Coronary artery (tissue), 2 donors: Measurements from ENCODE around the gene RPS8.
A peak's percentile ranks its signal among the peaks of the same experiment; 100 is the strongest.
"Not testable (repeated sequence)": the region's sequence is repeated elsewhere in the genome, so short reads cannot be mapped to it uniquely, and the experiment has no call there.

Experiments
- DNase-seq: peaks from one replicate; pipeline ENCODE4 v3.0.0-alpha.2; 2017; ENCODE audit warnings: low spot score
- H3K27ac ChIP-seq, 2 donors: fragments of 200-600 bp; sonication (generic); one replicate each; pipeline ENCODE4 v1.5.1; 2016 to 2019
- H3K4me3 ChIP-seq: fragments of 200-600 bp; sonication (generic); 2 replicates; pipeline ENCODE4 v1.5.1; 2016; ENCODE audit warnings: mild to moderate bottlenecking, moderate library complexity
- TF ChIP-seq, protein P1 (sequence below): fragments of 200-600 bp; sonication (generic); IDR thresholded peaks from one replicate; pipeline ENCODE4 v1.5.1; 2019; ENCODE audit warnings: antibody characterized with exemption

RPS8 gene

DNA sequence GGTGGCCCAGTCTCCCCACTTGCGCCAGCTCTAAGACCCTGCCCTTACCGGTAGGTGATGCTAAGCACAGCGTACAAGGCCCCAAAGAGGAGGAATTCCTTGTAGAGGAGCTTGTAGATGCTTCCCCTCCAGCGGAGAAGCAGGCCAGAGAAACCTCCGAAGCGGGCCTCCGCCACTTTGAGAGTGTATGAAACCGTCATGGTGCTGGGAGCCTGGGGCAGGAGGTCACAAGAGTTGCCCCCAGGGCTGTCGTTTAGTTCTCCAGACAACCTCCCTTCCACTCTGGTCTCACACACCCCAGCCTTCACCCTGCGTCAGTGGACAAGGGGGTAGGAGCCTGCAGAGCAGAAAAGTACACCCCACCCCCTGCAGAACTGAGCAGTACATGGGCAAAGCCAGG is 12.2 kb downstream of the RPS8 start:
- peak overlapping the region in 1 of 2 donors; percentile 7 for H3K27ac ChIP-seq
- no peak overlapping the region for H3K4me3 ChIP-seq
- no peak for DNase-seq
- TF ChIP-seq, protein P1, sequence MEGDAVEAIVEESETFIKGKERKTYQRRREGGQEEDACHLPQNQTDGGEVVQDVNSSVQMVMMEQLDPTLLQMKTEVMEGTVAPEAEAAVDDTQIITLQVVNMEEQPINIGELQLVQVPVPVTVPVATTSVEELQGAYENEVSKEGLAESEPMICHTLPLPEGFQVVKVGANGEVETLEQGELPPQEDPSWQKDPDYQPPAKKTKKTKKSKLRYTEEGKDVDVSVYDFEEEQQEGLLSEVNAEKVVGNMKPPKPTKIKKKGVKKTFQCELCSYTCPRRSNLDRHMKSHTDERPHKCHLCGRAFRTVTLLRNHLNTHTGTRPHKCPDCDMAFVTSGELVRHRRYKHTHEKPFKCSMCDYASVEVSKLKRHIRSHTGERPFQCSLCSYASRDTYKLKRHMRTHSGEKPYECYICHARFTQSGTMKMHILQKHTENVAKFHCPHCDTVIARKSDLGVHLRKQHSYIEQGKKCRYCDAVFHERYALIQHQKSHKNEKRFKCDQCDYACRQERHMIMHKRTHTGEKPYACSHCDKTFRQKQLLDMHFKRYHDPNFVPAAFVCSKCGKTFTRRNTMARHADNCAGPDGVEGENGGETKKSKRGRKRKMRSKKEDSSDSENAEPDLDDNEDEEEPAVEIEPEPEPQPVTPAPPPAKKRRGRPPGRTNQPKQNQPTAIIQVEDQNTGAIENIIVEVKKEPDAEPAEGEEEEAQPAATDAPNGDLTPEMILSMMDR = no peak

DNA sequence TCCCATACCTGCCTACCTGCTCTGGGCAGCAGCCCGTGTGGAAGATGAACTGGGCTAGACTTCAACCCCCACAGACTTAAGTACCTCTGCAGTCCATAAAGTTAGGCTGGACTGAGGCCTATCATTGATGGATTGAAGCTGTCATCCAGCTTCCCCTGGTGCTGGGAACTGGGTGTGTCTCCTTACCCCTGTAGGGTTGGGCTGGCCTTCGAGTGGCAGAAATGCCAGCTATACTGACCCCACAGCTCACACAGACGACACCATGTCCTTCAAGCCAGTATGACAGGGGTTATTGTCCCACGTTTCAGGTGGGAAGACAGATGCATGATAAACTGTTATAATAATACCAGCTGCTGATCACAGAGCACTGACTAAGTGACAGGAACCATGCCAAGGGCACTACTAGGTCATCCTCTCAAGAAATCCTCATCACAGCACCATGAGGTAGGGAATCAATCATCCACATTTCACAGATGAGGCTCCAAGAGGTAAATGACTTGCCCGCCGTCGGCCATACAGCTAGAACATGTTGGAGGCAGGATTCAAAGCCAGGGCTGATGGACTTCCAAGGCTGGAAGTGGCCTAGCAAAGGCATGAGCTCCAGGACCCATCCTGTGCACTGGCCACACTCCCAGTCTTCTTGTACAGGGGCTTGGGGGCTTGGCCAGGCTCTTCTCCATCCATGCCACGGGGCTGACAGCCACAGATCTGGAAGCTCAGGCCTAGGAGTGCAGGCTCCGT is 12.9 kb downstream of the RPS8 start, which contains the start of gene BEST4:
TSS of gene BEST4 (minus strand) at position 51 of the 741 bp plus-strand sequence. CDS start 465 bp downstream, outside the sequence.
- Histone ChIP-seq H3K27ac (peak within 1 kb of the TSS in 1 of 2 donors; percentile 7), H3K4me3 (no peak within 1 kb of the TSS)
- DNase-seq = no peak
- TF ChIP-seq, protein P1 = no peak

DNA sequence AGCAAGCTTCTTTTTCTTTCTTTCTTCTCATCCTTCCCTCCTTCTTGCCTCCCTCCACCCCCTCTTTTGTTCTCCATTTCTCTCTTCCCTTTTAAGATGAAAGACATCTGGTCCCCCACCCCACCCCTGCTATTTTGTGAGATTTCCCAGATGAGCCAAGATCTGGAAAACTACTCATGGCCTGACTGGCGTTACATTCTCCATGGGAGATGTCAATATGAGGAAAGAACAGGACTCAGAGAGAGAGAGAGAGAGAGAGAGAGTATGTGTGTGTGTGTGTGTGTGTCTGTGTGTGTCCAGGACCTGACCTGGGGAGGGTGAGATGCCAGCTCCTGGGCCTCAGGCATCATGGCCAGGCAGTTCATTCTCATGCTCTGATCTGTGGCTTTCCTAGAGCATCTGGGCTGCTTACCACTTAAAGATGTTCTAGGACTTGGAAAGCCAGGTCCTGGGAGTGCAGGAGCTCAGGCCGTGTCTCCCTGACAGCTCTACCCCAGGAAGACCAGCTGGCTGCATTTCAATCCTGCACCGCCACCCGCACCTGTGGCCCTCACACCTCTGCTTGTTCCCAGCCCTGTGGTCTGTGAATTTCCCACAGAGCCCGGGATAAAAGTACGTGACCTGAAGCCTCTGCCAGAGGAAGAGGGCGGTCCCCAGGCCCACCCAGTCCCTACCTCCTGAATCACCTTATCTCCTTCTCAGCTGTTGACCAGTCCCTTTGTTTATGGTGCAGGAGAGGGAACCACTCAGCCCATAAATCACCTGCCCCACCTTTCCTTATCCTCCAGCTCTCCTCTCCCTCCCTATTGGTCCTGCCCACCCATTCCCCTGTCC is 15.8 kb downstream of the RPS8 start:
- TF ChIP-seq, protein P1 = no peak
- Histone ChIP-seq H3K4me3 (no peak overlapping the region), H3K27ac (no peak overlapping the region)
- no peak for DNase-seq

DNA sequence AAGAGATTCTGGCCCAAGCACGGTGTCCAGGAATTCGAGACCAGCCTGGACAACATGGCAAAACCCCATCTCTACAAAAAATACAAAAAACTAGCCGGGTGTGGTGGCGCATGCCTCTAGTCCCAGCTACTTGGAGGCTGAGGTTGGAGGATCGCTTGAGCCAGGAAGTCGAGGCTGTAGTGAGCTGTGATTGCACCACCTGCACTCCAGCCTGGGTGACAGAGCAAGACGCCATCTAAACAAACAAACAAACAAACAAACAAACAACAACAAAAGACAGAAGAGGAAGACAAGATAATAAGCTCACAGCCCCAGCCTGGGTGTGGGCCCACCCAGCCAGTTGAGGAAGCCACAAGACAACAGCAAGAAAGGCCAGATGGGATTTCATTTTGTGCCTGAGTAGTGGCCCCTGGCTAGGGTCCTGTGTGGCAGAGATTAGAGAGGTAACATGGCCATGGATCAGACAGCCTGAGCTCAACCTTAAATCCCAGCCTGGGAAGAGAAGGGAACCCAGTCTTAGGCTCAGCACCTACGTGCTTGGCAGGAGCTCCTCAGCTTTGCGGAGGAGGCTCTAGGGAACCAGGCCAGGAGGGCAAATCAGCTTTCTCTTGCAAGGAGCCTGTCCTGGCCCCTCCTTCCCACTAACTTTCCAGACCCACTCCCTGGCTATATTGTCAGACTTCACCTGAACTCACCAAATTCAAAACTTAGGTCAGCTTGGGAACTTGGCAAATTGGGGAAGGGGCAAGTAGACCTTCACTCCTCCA is 17.6 kb downstream of the RPS8 start:
- TF ChIP-seq, protein P1 = no peak
- Histone ChIP-seq H3K27ac (no peak overlapping the region), H3K4me3 (no peak overlapping the region)
- no peak for DNase-seq

DNA sequence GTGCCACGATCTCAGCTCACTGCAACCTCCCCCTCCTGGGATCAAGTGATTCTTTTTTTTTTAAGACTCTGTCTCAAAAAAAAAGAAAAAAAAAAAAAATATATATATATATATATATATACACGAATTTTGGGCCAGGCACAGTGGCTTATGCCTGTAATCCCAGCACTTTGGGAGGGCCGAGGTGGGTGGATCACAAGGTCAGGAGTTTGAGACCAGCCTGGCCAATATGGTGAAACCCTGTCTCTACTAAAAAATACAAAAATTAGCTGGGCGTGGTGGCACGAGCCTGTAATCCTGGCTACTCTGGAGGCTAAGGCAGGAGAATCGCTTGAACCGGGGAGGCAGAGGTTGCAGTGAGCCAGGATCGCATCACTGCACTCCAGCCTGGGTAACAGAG is 22.5 kb downstream of the RPS8 start:
- not testable (repeated sequence) for DNase-seq, H3K4me3 ChIP-seq
- H3K27ac ChIP-seq = peak overlapping the region in 1 of 2 donors; percentile 36

DNA sequence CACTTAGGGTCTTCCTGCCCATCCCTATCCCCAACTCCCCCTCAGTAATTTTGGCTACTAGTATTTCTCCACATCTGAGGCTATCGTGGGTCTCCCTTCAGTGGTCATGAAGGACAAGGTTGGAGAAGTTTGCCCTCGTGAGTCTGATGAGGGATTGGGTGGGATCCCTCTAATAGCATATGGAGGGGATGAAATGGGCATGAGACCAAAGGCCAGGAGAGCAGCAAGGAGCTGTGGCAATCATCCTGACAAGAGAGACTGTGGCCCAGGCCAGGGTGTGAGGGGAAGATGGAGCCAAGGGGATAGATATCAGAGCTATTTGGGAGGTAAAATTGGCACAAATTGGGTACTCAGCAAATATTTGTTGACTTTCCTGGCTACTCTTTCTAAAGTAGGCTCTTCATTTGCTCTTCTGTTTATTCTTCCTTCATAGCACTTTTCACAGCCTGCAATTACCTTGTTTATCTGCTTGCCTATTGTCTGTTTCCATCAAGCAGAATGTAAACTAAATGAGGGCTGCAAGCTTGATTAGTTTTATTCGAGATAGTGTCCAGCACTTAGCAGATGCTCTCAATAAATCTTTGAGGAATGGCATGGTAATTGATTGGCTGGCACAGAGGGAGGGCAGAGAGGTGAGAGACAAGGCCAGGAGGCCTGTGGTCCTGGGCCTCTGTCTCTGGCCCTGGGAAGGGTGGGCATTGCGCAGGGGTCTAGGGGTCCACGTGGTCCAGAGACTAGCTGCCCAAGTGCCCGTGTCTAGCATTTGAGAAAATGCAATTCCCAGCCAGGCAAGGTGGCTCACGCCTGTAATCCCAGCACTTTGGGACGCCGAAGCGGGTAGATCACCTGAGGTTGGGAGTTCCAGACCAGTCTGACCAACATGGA is 23.4 kb downstream of the RPS8 start:
- TF ChIP-seq, protein P1 = no peak
- no peak for DNase-seq
- no peak overlapping the region for H3K4me3 ChIP-seq
- H3K27ac ChIP-seq = peak overlapping the region; percentile 36 to 90
